ENCODE measurements around the gene LRMDA.

The LRMDA gene

DNA sequence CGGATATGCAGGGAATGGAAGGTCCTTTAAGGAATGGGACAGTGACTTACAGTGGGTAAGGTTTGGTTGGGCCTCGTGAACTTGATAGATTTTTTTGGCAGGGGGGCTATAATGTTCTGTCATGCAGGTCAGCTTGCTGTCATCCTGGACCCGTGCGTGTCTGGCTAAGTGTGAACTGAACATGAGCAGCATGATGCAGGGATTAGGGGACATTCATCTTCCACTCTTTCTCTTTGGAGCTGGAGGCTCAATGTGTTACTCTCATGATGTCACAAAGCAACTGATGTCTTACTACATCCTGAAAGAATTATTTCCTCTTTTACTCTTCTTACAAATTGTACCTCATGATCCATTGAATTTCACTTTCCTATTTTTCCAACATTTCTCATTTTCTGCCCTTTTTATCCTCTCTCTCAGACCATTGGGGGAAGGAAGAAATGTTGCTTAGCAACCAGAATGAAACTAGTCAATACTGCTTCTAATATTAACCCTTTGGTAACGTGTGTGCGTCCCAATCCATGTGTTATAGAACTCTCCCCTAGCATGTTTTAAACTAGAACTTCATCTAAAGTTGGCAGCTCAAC is 549.1 kb downstream of the LRMDA start:
- Histone ChIP-seq H3K27ac (ENCODE audit: extremely low read depth, low read depth, low read length) (no peak overlapping the region), H3K4me3 (ENCODE audit: low read depth, low read length) (no peak overlapping the region), H3K9me3 (ENCODE audit: control insufficient read depth, insufficient read depth, low read depth, low read length) (no peaks in the 10 kb centered on the region), H3K4me1 (ENCODE audit: control insufficient read depth, insufficient read depth, low read length) (no peaks in the 10 kb centered on the region), H3K36me3 (ENCODE audit: control insufficient read depth in 2 of 2, insufficient read depth in 1 of 2, low read length in 2 of 2) (no peaks in the 10 kb centered on the region)
- CTCF ChIA-PET: no interaction called here
- TF ChIP-seq KLF10 (tag by site-specific recombination; IDR thresholded peaks at IDR 0.05): no peak
- TF ChIP-seq, protein P1, sequence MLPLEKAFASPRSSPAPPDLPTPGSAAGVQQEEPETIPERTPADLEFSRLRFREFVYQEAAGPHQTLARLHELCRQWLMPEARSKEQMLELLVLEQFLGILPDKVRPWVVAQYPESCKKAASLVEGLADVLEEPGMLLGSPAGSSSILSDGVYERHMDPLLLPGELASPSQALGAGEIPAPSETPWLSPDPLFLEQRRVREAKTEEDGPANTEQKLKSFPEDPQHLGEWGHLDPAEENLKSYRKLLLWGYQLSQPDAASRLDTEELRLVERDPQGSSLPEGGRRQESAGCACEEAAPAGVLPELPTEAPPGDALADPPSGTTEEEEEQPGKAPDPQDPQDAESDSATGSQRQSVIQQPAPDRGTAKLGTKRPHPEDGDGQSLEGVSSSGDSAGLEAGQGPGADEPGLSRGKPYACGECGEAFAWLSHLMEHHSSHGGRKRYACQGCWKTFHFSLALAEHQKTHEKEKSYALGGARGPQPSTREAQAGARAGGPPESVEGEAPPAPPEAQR (tag by site-specific recombination; IDR thresholded peaks at IDR 0.05): no peak
- no peak for TF ChIP-seq ZNF274 (IDR thresholded peaks at IDR 0.05; ENCODE audit: low read length)
- no peak for TF ChIP-seq ZNF274 (tag by site-specific recombination; IDR thresholded peaks at IDR 0.05; ENCODE audit: borderline replicate concordance)
- TF ChIP-seq ZNF146 (tag by site-specific recombination; IDR thresholded peaks at IDR 0.05): no peak
- TF ChIP-seq ZNF221 (tag by site-specific recombination; IDR thresholded peaks at IDR 0.05; ENCODE audit: borderline replicate concordance): no peak
- TF ChIP-seq, protein P2, sequence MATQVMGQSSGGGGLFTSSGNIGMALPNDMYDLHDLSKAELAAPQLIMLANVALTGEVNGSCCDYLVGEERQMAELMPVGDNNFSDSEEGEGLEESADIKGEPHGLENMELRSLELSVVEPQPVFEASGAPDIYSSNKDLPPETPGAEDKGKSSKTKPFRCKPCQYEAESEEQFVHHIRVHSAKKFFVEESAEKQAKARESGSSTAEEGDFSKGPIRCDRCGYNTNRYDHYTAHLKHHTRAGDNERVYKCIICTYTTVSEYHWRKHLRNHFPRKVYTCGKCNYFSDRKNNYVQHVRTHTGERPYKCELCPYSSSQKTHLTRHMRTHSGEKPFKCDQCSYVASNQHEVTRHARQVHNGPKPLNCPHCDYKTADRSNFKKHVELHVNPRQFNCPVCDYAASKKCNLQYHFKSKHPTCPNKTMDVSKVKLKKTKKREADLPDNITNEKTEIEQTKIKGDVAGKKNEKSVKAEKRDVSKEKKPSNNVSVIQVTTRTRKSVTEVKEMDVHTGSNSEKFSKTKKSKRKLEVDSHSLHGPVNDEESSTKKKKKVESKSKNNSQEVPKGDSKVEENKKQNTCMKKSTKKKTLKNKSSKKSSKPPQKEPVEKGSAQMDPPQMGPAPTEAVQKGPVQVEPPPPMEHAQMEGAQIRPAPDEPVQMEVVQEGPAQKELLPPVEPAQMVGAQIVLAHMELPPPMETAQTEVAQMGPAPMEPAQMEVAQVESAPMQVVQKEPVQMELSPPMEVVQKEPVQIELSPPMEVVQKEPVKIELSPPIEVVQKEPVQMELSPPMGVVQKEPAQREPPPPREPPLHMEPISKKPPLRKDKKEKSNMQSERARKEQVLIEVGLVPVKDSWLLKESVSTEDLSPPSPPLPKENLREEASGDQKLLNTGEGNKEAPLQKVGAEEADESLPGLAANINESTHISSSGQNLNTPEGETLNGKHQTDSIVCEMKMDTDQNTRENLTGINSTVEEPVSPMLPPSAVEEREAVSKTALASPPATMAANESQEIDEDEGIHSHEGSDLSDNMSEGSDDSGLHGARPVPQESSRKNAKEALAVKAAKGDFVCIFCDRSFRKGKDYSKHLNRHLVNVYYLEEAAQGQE (tag by site-specific recombination; IDR thresholded peaks at IDR 0.05): no peak
- no peak for TF ChIP-seq ZNF394 (tag by site-specific recombination; IDR thresholded peaks at IDR 0.05; ENCODE audit: borderline replicate concordance)
- no peak for TF ChIP-seq GFI1B (tag by site-specific recombination; IDR thresholded peaks at IDR 0.05)
- no peak for TF ChIP-seq ZBTB1 (tag by site-specific recombination; IDR thresholded peaks at IDR 0.05)
- TF ChIP-seq ZNF776 (tag by site-specific recombination; IDR thresholded peaks at IDR 0.05; ENCODE audit: borderline replicate concordance): no peak
- TF ChIP-seq ZNF600 (tag by site-specific recombination; IDR thresholded peaks at IDR 0.05): no peak
- no peak for TF ChIP-seq FEZF1 (tag by site-specific recombination; IDR thresholded peaks at IDR 0.05)
- TF ChIP-seq ZNF23 (tag by site-specific recombination; IDR thresholded peaks at IDR 0.05; ENCODE audit: borderline replicate concordance): no peak
- no peak for TF ChIP-seq ZNF248 (tag by site-specific recombination; IDR thresholded peaks at IDR 0.05)
- POLR2A ChIA-PET: no interaction called here

DNA sequence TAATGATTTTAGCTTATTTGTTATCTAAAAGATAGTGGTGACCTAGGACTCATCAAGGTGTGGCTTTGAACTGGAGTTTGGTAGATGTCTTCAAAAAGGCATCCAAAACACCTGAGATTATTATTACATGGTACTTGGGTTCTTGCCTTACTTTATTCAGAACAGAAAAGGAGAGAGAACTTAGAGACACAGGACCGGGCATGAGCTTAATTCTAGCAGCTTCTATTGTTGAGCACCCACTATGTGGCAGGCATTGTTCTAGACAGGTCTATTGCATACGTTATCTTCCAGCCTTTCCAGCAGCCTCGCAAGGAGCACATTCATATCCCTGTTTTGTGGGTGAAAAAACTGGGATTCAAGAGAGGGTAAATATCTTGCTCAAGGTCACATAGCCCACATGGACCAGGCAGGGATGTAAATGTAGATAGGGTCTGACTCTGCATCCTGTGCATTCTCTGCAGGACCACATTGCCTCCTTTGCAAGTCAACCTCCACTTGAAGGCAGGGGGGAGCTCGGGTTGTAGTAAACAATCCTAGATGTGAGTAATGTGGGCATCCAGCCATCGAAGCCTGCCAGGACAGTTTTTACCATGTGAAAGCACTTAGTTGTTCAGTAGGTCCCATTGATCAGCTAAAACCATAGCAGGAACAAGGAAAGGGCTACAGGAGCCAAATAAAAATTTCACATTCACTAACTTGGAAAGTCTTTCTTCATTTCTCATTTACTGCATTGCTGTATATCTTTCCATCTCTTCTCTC is 551.4 kb downstream of the LRMDA start:
- ChIA-PET CTCF (interaction anchor here (0.6 to 0.9 kb wide), 3 partner anchors 13 to 687 kb away, joined by 3 read pairs; no protein-coding TSS in a partner anchor), POLR2A (interaction anchor here (0.6 kb wide), 1 partner anchor 225 kb away, joined by 3 read pairs; no protein-coding TSS in a partner anchor)
- Histone ChIP-seq H3K36me3 (ENCODE audit: control insufficient read depth in 2 of 2, insufficient read depth in 1 of 2, low read length in 2 of 2) (no peaks in the 10 kb centered on the region), H3K4me3 (ENCODE audit: low read depth, low read length) (no peak overlapping the region), H3K27ac (ENCODE audit: extremely low read depth, low read depth, low read length) (no peak overlapping the region), H3K4me1 (ENCODE audit: control insufficient read depth, insufficient read depth, low read length) (no peaks in the 10 kb centered on the region), H3K9me3 (ENCODE audit: control insufficient read depth, insufficient read depth, low read depth, low read length) (no peaks in the 10 kb centered on the region)
- TF ChIP-seq, protein P3, sequence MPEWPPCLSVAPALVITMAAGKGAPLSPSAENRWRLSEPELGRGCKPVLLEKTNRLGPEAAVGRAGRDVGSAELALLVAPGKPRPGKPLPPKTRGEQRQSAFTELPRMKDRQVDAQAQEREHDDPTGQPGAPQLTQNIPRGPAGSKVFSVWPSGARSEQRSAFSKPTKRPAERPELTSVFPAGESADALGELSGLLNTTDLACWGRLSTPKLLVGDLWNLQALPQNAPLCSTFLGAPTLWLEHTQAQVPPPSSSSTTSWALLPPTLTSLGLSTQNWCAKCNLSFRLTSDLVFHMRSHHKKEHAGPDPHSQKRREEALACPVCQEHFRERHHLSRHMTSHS (tag by site-specific recombination; IDR thresholded peaks at IDR 0.05): no peak
- TF ChIP-seq ZFHX2 (tag by site-specific recombination; conservative IDR thresholded peaks at IDR 0.05) (no peak), ZNF658 (tag by site-specific recombination; IDR thresholded peaks at IDR 0.05) (no peak), ZNF174 (tag by site-specific recombination; IDR thresholded peaks at IDR 0.05) (no peak), BCL11B (tag by site-specific recombination; IDR thresholded peaks at IDR 0.05; ENCODE audit: low read depth) (no peak), ZNF423 (tag by site-specific recombination; IDR thresholded peaks at IDR 0.05) (no peak), ZNF184 (tag by site-specific recombination; IDR thresholded peaks at IDR 0.05) (no peak), EGR2 (tag by site-specific recombination; IDR thresholded peaks at IDR 0.05; ENCODE audit: low read depth) (no peak), ZBTB7A (tag by site-specific recombination; IDR thresholded peaks at IDR 0.05; ENCODE audit: low read depth) (no peak), ZNF561 (tag by site-specific recombination; IDR thresholded peaks at IDR 0.05; ENCODE audit: borderline replicate concordance) (no peak)
- TF ChIP-seq, protein P1 (tag by site-specific recombination; IDR thresholded peaks at IDR 0.05): no peak
